ENCODE results near the gene DDC.
"Not testable (repeated sequence)": the region's sequence is repeated elsewhere in the genome, so short reads cannot be mapped to it uniquely, and the experiment has no call there.

The DDC gene

DNA sequence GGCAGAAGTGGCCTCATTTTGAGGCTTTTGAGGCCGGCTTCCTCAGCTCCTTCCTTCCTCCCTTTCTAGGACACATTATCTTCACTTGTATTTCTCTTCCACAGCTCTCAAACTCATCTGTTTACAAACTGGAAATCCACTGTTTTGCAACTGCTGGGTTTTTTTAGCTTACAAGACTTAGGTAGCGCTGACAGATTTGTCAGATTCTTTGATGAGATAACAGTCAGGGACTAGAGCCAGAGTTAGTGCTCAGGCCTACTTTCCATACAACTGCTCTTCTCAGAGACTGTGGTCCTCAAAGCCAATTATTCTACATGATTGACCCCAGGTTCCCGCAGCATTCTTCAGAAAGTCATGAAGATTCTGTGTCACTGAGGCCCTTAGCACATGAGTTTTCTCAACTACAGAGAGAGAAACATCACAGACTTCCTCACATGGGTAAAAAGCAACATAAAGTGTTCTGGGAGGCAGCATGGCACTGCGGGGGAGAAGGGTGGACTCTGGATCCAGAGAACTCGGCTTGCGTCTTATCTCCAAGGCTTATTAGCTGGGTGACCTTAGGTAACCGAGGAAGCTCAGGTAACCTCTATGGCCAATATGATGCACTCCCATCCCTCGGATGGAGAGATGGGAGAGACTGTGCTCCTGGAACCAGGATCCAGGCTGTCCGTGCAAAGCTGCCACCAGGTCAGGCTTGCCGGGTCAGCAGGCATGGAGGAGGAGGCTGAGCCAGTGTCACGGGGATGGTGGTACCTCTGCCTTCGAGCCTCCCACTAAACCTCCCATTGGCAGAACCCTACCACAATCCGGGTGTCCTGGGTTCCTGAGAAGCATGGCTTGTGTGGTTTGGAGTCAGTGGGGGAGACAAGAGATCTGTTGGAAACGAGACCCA is 10.5 kb downstream of the DDC start:
- no peaks in the 10 kb centered on the region for H3K36me3 Mint-ChIP-seq (ENCODE audit: low read depth)

DNA sequence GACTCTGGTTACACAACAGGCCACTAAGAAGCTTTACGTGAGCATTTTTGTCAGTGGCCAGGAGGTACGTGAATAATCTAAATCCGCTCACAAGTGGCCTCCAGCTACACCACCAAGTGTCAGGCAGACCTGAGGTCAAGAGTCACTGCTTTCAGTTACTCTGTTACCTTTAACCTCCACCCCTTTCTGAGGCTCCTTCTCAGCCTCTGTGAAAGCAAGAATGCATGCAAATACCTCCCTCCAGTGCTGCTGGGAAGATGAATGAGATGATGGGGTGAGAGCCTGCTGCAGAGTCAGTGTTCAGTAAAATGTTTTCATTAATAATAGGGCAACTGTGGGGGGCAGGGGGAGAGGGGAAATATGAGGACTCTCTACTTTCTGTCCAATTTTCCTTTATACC is 11.2 kb downstream of the DDC start:
- Mint-ChIP-seq H3K4me1 (peaks cover 7% of the 10 kb centered on the region), H3K9me3 (no peaks in the 10 kb centered on the region), H3K4me3 (no peak overlapping the region), H3K36me3 (ENCODE audit: low read depth) (no peaks in the 10 kb centered on the region), H3K27ac (no peak overlapping the region), H3K27me3 (ENCODE audit: low read depth, poor library complexity) (peaks cover 39% of the 10 kb centered on the region)
- TF ChIP-seq, protein P1, sequence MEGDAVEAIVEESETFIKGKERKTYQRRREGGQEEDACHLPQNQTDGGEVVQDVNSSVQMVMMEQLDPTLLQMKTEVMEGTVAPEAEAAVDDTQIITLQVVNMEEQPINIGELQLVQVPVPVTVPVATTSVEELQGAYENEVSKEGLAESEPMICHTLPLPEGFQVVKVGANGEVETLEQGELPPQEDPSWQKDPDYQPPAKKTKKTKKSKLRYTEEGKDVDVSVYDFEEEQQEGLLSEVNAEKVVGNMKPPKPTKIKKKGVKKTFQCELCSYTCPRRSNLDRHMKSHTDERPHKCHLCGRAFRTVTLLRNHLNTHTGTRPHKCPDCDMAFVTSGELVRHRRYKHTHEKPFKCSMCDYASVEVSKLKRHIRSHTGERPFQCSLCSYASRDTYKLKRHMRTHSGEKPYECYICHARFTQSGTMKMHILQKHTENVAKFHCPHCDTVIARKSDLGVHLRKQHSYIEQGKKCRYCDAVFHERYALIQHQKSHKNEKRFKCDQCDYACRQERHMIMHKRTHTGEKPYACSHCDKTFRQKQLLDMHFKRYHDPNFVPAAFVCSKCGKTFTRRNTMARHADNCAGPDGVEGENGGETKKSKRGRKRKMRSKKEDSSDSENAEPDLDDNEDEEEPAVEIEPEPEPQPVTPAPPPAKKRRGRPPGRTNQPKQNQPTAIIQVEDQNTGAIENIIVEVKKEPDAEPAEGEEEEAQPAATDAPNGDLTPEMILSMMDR (IDR thresholded peaks at IDR 0.05): no peak
- no peak for DNase-seq

More for the DNA sequence above, 10.5 kb downstream of the DDC start:
- Mint-ChIP-seq H3K27me3 (ENCODE audit: low read depth, poor library complexity) (peaks cover 33% of the 10 kb centered on the region), H3K4me3 (no peak overlapping the region), H3K4me1 (peaks cover 9% of the 10 kb centered on the region), H3K27ac (no peak overlapping the region), H3K9me3 (no peaks in the 10 kb centered on the region)
- DNase-seq: no peak
- TF ChIP-seq, protein P1 (IDR thresholded peaks at IDR 0.05): no peak

GRCh38 chr7:50552921-50553320 is 12.3 kb downstream of the DDC start:
- Mint-ChIP-seq H3K36me3 (ENCODE audit: low read depth) (no peaks in the 10 kb centered on the region), H3K4me1 (no peaks in the 10 kb centered on the region), H3K27me3 (ENCODE audit: low read depth, poor library complexity) (peaks cover 33% of the 10 kb centered on the region), H3K9me3 (no peaks in the 10 kb centered on the region), H3K4me3 (no peak overlapping the region), H3K27ac (no peak overlapping the region)
- TF ChIP-seq, protein P1 (IDR thresholded peaks at IDR 0.05): no peak
- DNase-seq: peak; percentile 75

- Mint-ChIP-seq H3K36me3 (ENCODE audit: low read depth) (no peaks in the 10 kb centered on the region), H3K9me3 (no peaks in the 10 kb centered on the region), H3K4me1 (no peaks in the 10 kb centered on the region), H3K27me3 (ENCODE audit: low read depth, poor library complexity) (peaks cover 31% of the 10 kb centered on the region), H3K27ac (no peak overlapping the region), H3K4me3 (no peak overlapping the region)
- TF ChIP-seq, protein P1 (IDR thresholded peaks at IDR 0.05): no peak
- DNase-seq: no peak
Observed at GRCh38 chr7:50552139-50552538, 13.1 kb downstream of the DDC start.

DNA sequence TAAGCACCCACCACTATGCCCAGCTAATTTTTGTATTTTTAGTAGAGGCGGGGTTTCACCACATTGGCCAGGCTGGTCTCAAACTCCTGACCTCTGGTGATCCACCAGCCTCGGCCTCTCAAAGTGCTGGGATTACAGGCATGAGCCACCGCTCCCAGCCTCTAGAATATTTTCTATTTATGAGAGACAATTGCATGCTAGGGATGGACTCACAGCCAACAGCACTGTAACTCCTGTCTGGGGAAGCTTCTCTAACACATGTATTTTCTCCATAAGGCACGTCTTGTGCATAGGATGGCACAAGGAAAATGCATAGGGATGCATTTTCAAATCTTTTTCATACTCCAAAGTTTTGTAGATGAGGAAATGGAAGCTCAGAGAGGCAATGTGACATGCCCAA is 19.6 kb downstream of the DDC start:
- not testable (repeated sequence) for DNase-seq; H3K9me3 Mint-ChIP-seq; H3K27me3 Mint-ChIP-seq (ENCODE audit: low read depth, poor library complexity); H3K36me3 Mint-ChIP-seq (ENCODE audit: low read depth); H3K4me3 Mint-ChIP-seq; H3K27ac Mint-ChIP-seq
- peaks cover 19% of the 10 kb centered on the region for H3K4me1 Mint-ChIP-seq

DNA sequence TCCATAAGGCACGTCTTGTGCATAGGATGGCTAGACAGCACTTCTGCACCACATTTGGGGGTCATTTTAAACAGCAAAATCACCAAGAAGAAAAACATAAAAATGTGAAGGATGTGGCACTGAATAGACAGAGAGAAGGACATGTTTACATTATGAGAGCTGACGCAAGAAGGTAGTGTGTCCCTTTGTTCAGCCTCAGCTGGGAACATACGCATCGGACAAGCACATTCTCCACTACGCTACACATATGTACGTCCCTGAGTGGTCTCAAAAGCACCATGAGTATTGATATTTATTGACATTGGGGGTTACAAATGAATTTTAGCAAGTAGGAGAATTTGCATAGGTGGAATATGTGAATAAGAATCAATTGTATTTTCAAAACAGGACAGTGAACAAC is 20.2 kb downstream of the DDC start:
- H3K36me3 Mint-ChIP-seq (ENCODE audit: low read depth): no peaks in the 10 kb centered on the region
- no peak for DNase-seq
- H3K27me3 Mint-ChIP-seq (ENCODE audit: low read depth, poor library complexity): peaks cover 11% of the 10 kb centered on the region
- peaks cover 19% of the 10 kb centered on the region for H3K4me1 Mint-ChIP-seq
- H3K9me3 Mint-ChIP-seq: no peaks in the 10 kb centered on the region
- TF ChIP-seq, protein P1 (IDR thresholded peaks at IDR 0.05): no peak
- no peak overlapping the region for H3K4me3 Mint-ChIP-seq
- no peak overlapping the region for H3K27ac Mint-ChIP-seq

Measured in nephron progenitor cell (in vitro differentiated cells).